Measurements from ENCODE around the gene HOXB9.

Gene HOXB9

GRCh38 chr17:48616717-48617470 is 9.3 kb downstream of the HOXB9 start:
- TF ChIP-seq JUND (IDR thresholded peaks at IDR 0.05; ENCODE audit: low read depth) = no peak
- in situ Hi-C loops (cut with HindIII; ENCODE audit: low pct_unique_long_range_greater_than_20kb, low sequenced_read_pairs) = no loop called here
- no peak for DNase-seq (ENCODE audit: low read depth in 1 of 2, low spot score in 1 of 2)

- no peak for TF ChIP-seq JUND (IDR thresholded peaks at IDR 0.05; ENCODE audit: low read depth)
- DNase-seq (ENCODE audit: low read depth in 1 of 2, low spot score in 1 of 2) = no peak
- in situ Hi-C loops (cut with HindIII; ENCODE audit: low pct_unique_long_range_greater_than_20kb, low sequenced_read_pairs) = no loop called here
These were observed 10.0 kb downstream of the HOXB9 start for GRCh38 chr17:48615963-48616716.

GRCh38 chr17:48615047-48615962 is 10.9 kb downstream of the HOXB9 start, which contains the start of gene HOXB8:
TSS of gene HOXB8 (minus strand) at chr17:48615292. CDS start at chr17:48614704, 588 bp downstream.
- in situ Hi-C loops (cut with HindIII; ENCODE audit: low pct_unique_long_range_greater_than_20kb, low sequenced_read_pairs) = no loop called here
- no peak for DNase-seq (ENCODE audit: low read depth in 1 of 2, low spot score in 1 of 2)
- TF ChIP-seq JUND (IDR thresholded peaks at IDR 0.05; ENCODE audit: low read depth) = no peak

GRCh38 chr17:48613862-48614694 is 12.1 kb downstream of the HOXB9 start:
- in situ Hi-C loops (cut with HindIII; ENCODE audit: low pct_unique_long_range_greater_than_20kb, low sequenced_read_pairs) = no loop called here
- TF ChIP-seq JUND (IDR thresholded peaks at IDR 0.05; ENCODE audit: low read depth) = no peak
- no peak for DNase-seq (ENCODE audit: low read depth in 1 of 2, low spot score in 1 of 2)

- peak in 1 of 2 experiments; percentile 57 for DNase-seq (ENCODE audit: low read depth in 1 of 2, low spot score in 1 of 2)
- in situ Hi-C loops (cut with HindIII; ENCODE audit: low pct_unique_long_range_greater_than_20kb, low sequenced_read_pairs) = no loop called here
- TF ChIP-seq JUND (IDR thresholded peaks at IDR 0.05; ENCODE audit: low read depth) = no peak
These were observed 13.1 kb downstream of the HOXB9 start for GRCh38 chr17:48612854-48613691.

- no peak for DNase-seq (ENCODE audit: low read depth in 1 of 2, low spot score in 1 of 2)
- TF ChIP-seq JUND (IDR thresholded peaks at IDR 0.05; ENCODE audit: low read depth) = no peak
- in situ Hi-C loops (cut with HindIII; ENCODE audit: low pct_unique_long_range_greater_than_20kb, low sequenced_read_pairs) = no loop called here
These were observed 13.7 kb downstream of the HOXB9 start for GRCh38 chr17:48612456-48612853.

GRCh38 chr17:48611681-48612455 is 14.3 kb downstream of the HOXB9 start:
- DNase-seq (ENCODE audit: low read depth in 1 of 2, low spot score in 1 of 2) = peak in 1 of 2 experiments; percentile 60
- TF ChIP-seq JUND (IDR thresholded peaks at IDR 0.05; ENCODE audit: low read depth) = no peak
- in situ Hi-C loops (cut with HindIII; ENCODE audit: low pct_unique_long_range_greater_than_20kb, low sequenced_read_pairs) = no loop called here

- TF ChIP-seq JUND (IDR thresholded peaks at IDR 0.05; ENCODE audit: low read depth) = no peak
- in situ Hi-C loops (cut with HindIII; ENCODE audit: low pct_unique_long_range_greater_than_20kb, low sequenced_read_pairs) = no loop called here
- peak; percentile 60 to 70 for DNase-seq (ENCODE audit: low read depth in 1 of 2, low spot score in 1 of 2)
These were observed 14.9 kb downstream of the HOXB9 start for GRCh38 chr17:48611213-48611612.

GRCh38 chr17:48610282-48611211 is 15.6 kb downstream of the HOXB9 start, which contains the start of gene HOXB7:
TSS of gene HOXB7 (minus strand) at chr17:48611017. CDS start at chr17:48610918, 99 bp downstream.
- peak; percentile 68 to 82 for DNase-seq (ENCODE audit: low read depth in 1 of 2, low spot score in 1 of 2)
- in situ Hi-C loops (cut with HindIII; ENCODE audit: low pct_unique_long_range_greater_than_20kb, low sequenced_read_pairs) = no loop called here
- no peak for TF ChIP-seq JUND (IDR thresholded peaks at IDR 0.05; ENCODE audit: low read depth)
